ENCODE data around the gene PRAF2. TPM values are rescaled to one million over a fixed set of nuclear protein-coding genes. Genes with fewer than 3 reads are reported as not detected.

The PRAF2 gene
- total and polyA plus RNA-seq, 9 of the 15 experiments (the other 6 are each of a cell fraction or from before 2014, with no cell fraction given), result 0.24 to 5.7 (median 2.0) TPM

- TF ChIP-seq ZFPM2 (CRISPR knock-in tag; IDR thresholded peaks at IDR 0.05) (no peak), THRAP3 (IDR thresholded peaks at IDR 0.05; ENCODE audit: borderline replicate concordance) (0 out of 2 replicates have a peak, but pooled peaks have one; percentile 35), HMG20A (CRISPR knock-in tag; conservative IDR thresholded peaks at IDR 0.05) (no peak), ZNF407 (IDR thresholded peaks at IDR 0.05; ENCODE audit: low read depth) (no peak), ZBTB9 (CRISPR knock-in tag; IDR thresholded peaks at IDR 0.05) (0 out of 2 replicates have a peak, but pooled peaks have one; percentile 30)
Measured at GRCh38 chrX:49079489-49080428, 6.0 kb upstream of the PRAF2 start, which contains the start of gene WDR45 (continued).
